ENCODE data around the gene PHF5A. TPM values are rescaled to one million over a fixed set of nuclear protein-coding genes. Genes with fewer than 3 reads are reported as not detected.
"Not testable (repeated sequence)": the region's sequence is repeated elsewhere in the genome, so short reads cannot be mapped to it uniquely, and the experiment has no call there.

PHF5A gene
- total and polyA plus RNA-seq, 4 donors: 28.9 to 89.6 (median 40.0) TPM

- Histone ChIP-seq H3K9ac (ENCODE audit: insufficient read depth in 1 of 2, low read length in 2 of 2) (no peak overlapping the region), H3K4me1 (ENCODE audit: control insufficient read depth in 5 of 5, insufficient read depth in 5 of 5, low read length in 5 of 5) (peaks cover 0 to 6% (median 2%) of the 10 kb centered on the region in 5 donors), H3K27me3 (ENCODE audit: control insufficient read depth in 3 of 3, insufficient read depth in 3 of 3, low read length in 2 of 3) (no peaks in the 10 kb centered on the region), H3K4me3 (no peak overlapping the region), H3K27ac (ENCODE audit: low read depth in 1 of 2, low read length in 1 of 2) (peak overlapping the region in 1 of 2 donors; percentile 16), H3K36me3 (ENCODE audit: control insufficient read depth in 4 of 4, insufficient read depth in 4 of 4, low read length in 4 of 4) (peaks cover 6 to 29% (median 15%) of the 10 kb centered on the region in 4 donors), H3K9me3 (ENCODE audit: control insufficient read depth in 4 of 4, insufficient read depth in 3 of 4, low read length in 3 of 4) (no peaks in the 10 kb centered on the region)
- 79 to 88% methylated on average over 2 of the region's 2 CpGs for WGBS, 2 donors
- ATAC-seq (ENCODE audit: insufficient read depth, low FRiP score) (no peak), DNase-seq (no peak)
- no peak for TF ChIP-seq CTCF (IDR thresholded peaks at IDR 0.05; ENCODE audit: control extremely low read depth, extremely low read depth)
These were observed 26.2 kb downstream of the PHF5A start for GRCh38 chr22:41442240-41442792.

GRCh38 chr22:41440511-41440910 lies 28.0 kb downstream of the PHF5A start:
- peaks cover 23 to 35% (median 29%) of the 10 kb centered on the region in 4 donors for H3K36me3 ChIP-seq (ENCODE audit: control insufficient read depth in 4 of 4, insufficient read depth in 4 of 4, low read length in 4 of 4)
- WGBS, 2 donors: 79 to 87% methylated on average over 5 of the region's 5 CpGs
- ATAC-seq (ENCODE audit: insufficient read depth, low FRiP score); H3K4me3 ChIP-seq; H3K9me3 ChIP-seq (ENCODE audit: control insufficient read depth in 4 of 4, insufficient read depth in 3 of 4, low read length in 3 of 4); H3K27me3 ChIP-seq (ENCODE audit: control insufficient read depth in 3 of 3, insufficient read depth in 3 of 3, low read length in 2 of 3); DNase-seq; H3K27ac ChIP-seq (ENCODE audit: low read depth in 1 of 2, low read length in 1 of 2); H3K9ac ChIP-seq (ENCODE audit: insufficient read depth in 1 of 2, low read length in 2 of 2); H3K4me1 ChIP-seq (ENCODE audit: control insufficient read depth in 5 of 5, insufficient read depth in 5 of 5, low read length in 5 of 5): not testable (repeated sequence)

- no peak overlapping the region for H3K9ac ChIP-seq (ENCODE audit: insufficient read depth in 1 of 2, low read length in 2 of 2)
- 89 to 91% methylated on average over 7 of the region's 7 CpGs for WGBS, 2 donors
- H3K9me3 ChIP-seq (ENCODE audit: control insufficient read depth in 4 of 4, insufficient read depth in 3 of 4, low read length in 3 of 4): no peaks in the 10 kb centered on the region
- no peaks in the 10 kb centered on the region for H3K27me3 ChIP-seq (ENCODE audit: control insufficient read depth in 3 of 3, insufficient read depth in 3 of 3, low read length in 2 of 3)
- no peak for DNase-seq
- peaks cover 0 to 8% (median 0%) of the 10 kb centered on the region in 5 donors for H3K4me1 ChIP-seq (ENCODE audit: control insufficient read depth in 5 of 5, insufficient read depth in 5 of 5, low read length in 5 of 5)
- TF ChIP-seq CTCF (IDR thresholded peaks at IDR 0.05; ENCODE audit: control extremely low read depth, extremely low read depth): no peak
- no peak overlapping the region for H3K4me3 ChIP-seq
- no peak for ATAC-seq (ENCODE audit: insufficient read depth, low FRiP score)
- peaks cover 34 to 48% (median 36%) of the 10 kb centered on the region in 4 donors for H3K36me3 ChIP-seq (ENCODE audit: control insufficient read depth in 4 of 4, insufficient read depth in 4 of 4, low read length in 4 of 4)
- H3K27ac ChIP-seq (ENCODE audit: low read depth in 1 of 2, low read length in 1 of 2): no peak overlapping the region
These were observed 31.3 kb downstream of the PHF5A start for GRCh38 chr22:41437198-41437597.

GRCh38 chr22:41436322-41437113 lies 32.0 kb downstream of the PHF5A start:
- Histone ChIP-seq H3K27ac (ENCODE audit: low read depth in 1 of 2, low read length in 1 of 2) (no peak overlapping the region), H3K9ac (ENCODE audit: insufficient read depth in 1 of 2, low read length in 2 of 2) (no peak overlapping the region), H3K27me3 (ENCODE audit: control insufficient read depth in 3 of 3, insufficient read depth in 3 of 3, low read length in 2 of 3) (no peaks in the 10 kb centered on the region), H3K9me3 (ENCODE audit: control insufficient read depth in 4 of 4, insufficient read depth in 3 of 4, low read length in 3 of 4) (no peaks in the 10 kb centered on the region), H3K4me3 (no peak overlapping the region), H3K36me3 (ENCODE audit: control insufficient read depth in 4 of 4, insufficient read depth in 4 of 4, low read length in 4 of 4) (peaks cover 34 to 53% (median 38%) of the 10 kb centered on the region in 4 donors), H3K4me1 (ENCODE audit: control insufficient read depth in 5 of 5, insufficient read depth in 5 of 5, low read length in 5 of 5) (peaks cover 0 to 8% (median 0%) of the 10 kb centered on the region in 5 donors)
- no peak for TF ChIP-seq CTCF (IDR thresholded peaks at IDR 0.05; ENCODE audit: control extremely low read depth, extremely low read depth)
- ATAC-seq (ENCODE audit: insufficient read depth, low FRiP score) (no peak), DNase-seq (no peak)
- WGBS, 2 donors: 88 to 91% methylated on average over 22 to 23 of the region's 23 CpGs
